HEK293 (cell line): Measurements from ENCODE around the gene PHACTR3.

Experiments used
- CTCF ChIA-PET: fragments of 350-600 bp; formaldehyde crosslinking; extraction: SDS; loops from one replicate; lab custom pipeline; 2021; ENCODE audit warnings: antibody characterized with exemption; lab: Yijun Ruan, JAX
- POLR2A ChIA-PET: fragments of 300-600 bp; formaldehyde crosslinking; extraction: SDS; loops from one replicate; lab custom pipeline; 2020; ENCODE audit warnings: antibody characterized with exemption, inconsistent platforms; lab: Yijun Ruan, JAX
- H3K27ac ChIP-seq: fragments of 200-500 bp; sonication (Bioruptor generic); 2 replicates; pipeline ENCODE4 v1.5.1; 2014; ENCODE audit warnings: low read depth, low read length, control low read depth, inconsistent platforms; ENCODE audit errors: extremely low read depth
- H3K36me3 ChIP-seq, 2 experiments: fragments of 200-500 bp in 1 of 2; sonication (Bioruptor generic) in 1 of 2; 1 replicate in 1 of 2; 2 replicates in 1 of 2; pipeline ENCODE4 v1.5.1; 2014 to 2017; ENCODE audit warnings: inconsistent platforms in 2 of 2, low read length in 2 of 2; ENCODE audit not compliant: control insufficient read depth in 2 of 2, insufficient read depth in 1 of 2
- H3K4me1 ChIP-seq: fragments of 200-500 bp; sonication (Bioruptor generic); 2 replicates; pipeline ENCODE4 v1.5.1; 2014; ENCODE audit warnings: mild to moderate bottlenecking, low read length, inconsistent platforms; ENCODE audit not compliant: control insufficient read depth, insufficient read depth
- H3K4me3 ChIP-seq: 2 replicates; pipeline ENCODE4 v1.5.1; 2011; ENCODE audit warnings: low read depth, mild to moderate bottlenecking, control low read depth, low read length, moderate library complexity
- H3K9me3 ChIP-seq: fragments of 200-500 bp; sonication (Bioruptor generic); 2 replicates; pipeline ENCODE4 v1.5.1; 2014; ENCODE audit warnings: low read depth, low read length, inconsistent platforms; ENCODE audit not compliant: control insufficient read depth, insufficient read depth
- AEBP2 ChIP-seq: fragments of 450-650 bp; formaldehyde crosslinking; IDR thresholded peaks from 2 replicates; pipeline ENCODE4 v1.5.1; 2016; ENCODE audit warnings: missing biosample characterization, missing genetic modification characterization, borderline replicate concordance
- GLIS1 ChIP-seq: fragments of 450-650 bp; formaldehyde crosslinking; IDR thresholded peaks from 2 replicates; pipeline ENCODE4 v1.5.1; 2016; ENCODE audit warnings: missing biosample characterization, missing genetic modification characterization
- HOXC10 ChIP-seq: sonication (generic); formaldehyde crosslinking; IDR thresholded peaks from 2 replicates; pipeline ENCODE4 v1.8.1; 2023; ENCODE audit warnings: mild to moderate bottlenecking, missing genetic modification reagents
- KLF17 ChIP-seq: fragments of 450-650 bp; formaldehyde crosslinking; IDR thresholded peaks from 2 replicates; pipeline ENCODE4 v1.5.1; 2016; ENCODE audit warnings: missing biosample characterization, missing genetic modification characterization
- KLF9 ChIP-seq: fragments of 450-650 bp; formaldehyde crosslinking; IDR thresholded peaks from 2 replicates; pipeline ENCODE4 v1.5.1; 2016; ENCODE audit warnings: missing biosample characterization, missing genetic modification characterization, low read depth
- MEIS1 ChIP-seq: sonication (generic); formaldehyde crosslinking; IDR thresholded peaks from 2 replicates; pipeline ENCODE4 v1.8.1; 2022; ENCODE audit warnings: missing genetic modification reagents, mild to moderate bottlenecking, borderline replicate concordance
- PRDM4 ChIP-seq: fragments of 450-650 bp; formaldehyde crosslinking; IDR thresholded peaks from 2 replicates; pipeline ENCODE4 v1.5.1; 2017; ENCODE audit warnings: missing biosample characterization, missing genetic modification characterization
- ZNF148 ChIP-seq: fragments of 450-650 bp; formaldehyde crosslinking; IDR thresholded peaks from 2 replicates; pipeline ENCODE4 v1.5.0; 2017; ENCODE audit warnings: missing biosample characterization, missing genetic modification characterization, borderline replicate concordance
- ZNF174 ChIP-seq: fragments of 450-650 bp; formaldehyde crosslinking; IDR thresholded peaks from 2 replicates; pipeline ENCODE4 v1.5.0; 2017; ENCODE audit warnings: missing biosample characterization, mild to moderate bottlenecking, missing genetic modification characterization
- ZNF19 ChIP-seq: fragments of 450-650 bp; formaldehyde crosslinking; IDR thresholded peaks from 2 replicates; pipeline ENCODE4; 2016; ENCODE audit warnings: missing biosample characterization, missing genetic modification characterization, low read depth
- ZNF214 ChIP-seq: fragments of 450-650 bp; formaldehyde crosslinking; IDR thresholded peaks from 2 replicates; pipeline ENCODE4 v1.5.1; 2017; ENCODE audit warnings: missing biosample characterization, mild to moderate bottlenecking, missing genetic modification characterization, borderline replicate concordance
- ZNF302 ChIP-seq: fragments of 450-650 bp; formaldehyde crosslinking; IDR thresholded peaks from 2 replicates; pipeline ENCODE4 v1.5.1; 2016; ENCODE audit warnings: missing biosample characterization, missing genetic modification characterization, low read depth
- ZNF404 ChIP-seq: fragments of 450-650 bp; formaldehyde crosslinking; IDR thresholded peaks from 2 replicates; pipeline ENCODE4 v1.5.1; 2017; ENCODE audit warnings: missing biosample characterization, missing genetic modification characterization
- ZNF449 ChIP-seq: fragments of 450-650 bp; formaldehyde crosslinking; IDR thresholded peaks from 2 replicates; pipeline ENCODE4 v1.5.1; 2017; ENCODE audit warnings: missing biosample characterization, mild to moderate bottlenecking, missing genetic modification characterization, moderate library complexity
- ZNF571 ChIP-seq: fragments of 450-650 bp; formaldehyde crosslinking; IDR thresholded peaks from 2 replicates; pipeline ENCODE4 v1.5.0; 2017; ENCODE audit warnings: missing biosample characterization, missing genetic modification characterization
- ZSCAN16 ChIP-seq: fragments of 450-650 bp; formaldehyde crosslinking; IDR thresholded peaks from 2 replicates; pipeline ENCODE4 v1.5.1; 2016; ENCODE audit warnings: missing biosample characterization, missing genetic modification characterization
- TF ChIP-seq, protein P1 (sequence below): fragments of 450-650 bp; formaldehyde crosslinking; IDR thresholded peaks from 2 replicates; pipeline ENCODE4 v1.5.1; 2016; ENCODE audit warnings: missing biosample characterization, missing genetic modification characterization, low read depth

Gene PHACTR3

DNA sequence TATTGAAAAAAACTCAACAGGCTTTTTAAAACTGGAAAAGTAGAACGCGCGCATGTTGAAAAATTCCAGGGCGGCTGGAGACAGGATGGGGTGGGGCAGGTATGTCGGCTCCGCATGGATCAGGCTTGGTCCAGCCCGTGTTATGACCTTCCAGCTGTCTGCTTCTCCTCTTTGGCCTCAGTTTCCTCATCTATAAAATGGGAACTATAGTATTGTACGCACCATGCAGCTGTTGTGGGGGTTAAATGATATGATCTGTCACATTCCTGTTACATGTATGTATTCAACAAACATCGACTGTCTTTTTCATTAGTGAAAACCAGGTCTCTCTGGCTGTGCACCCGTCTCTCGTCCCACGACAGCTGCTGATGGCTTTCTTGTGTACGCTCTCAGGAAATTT lies 18.8 kb downstream of the PHACTR3 start:
- Histone ChIP-seq H3K36me3 (no peaks in the 10 kb centered on the region), H3K4me1 (no peaks in the 10 kb centered on the region), H3K9me3 (no peaks in the 10 kb centered on the region), H3K27ac (no peak overlapping the region), H3K4me3 (no peak overlapping the region)
- TF ChIP-seq ZNF302, result no peak
- TF ChIP-seq KLF9 (tag by site-specific recombination), result no peak
- TF ChIP-seq ZSCAN16 (tag by site-specific recombination), result no peak
- TF ChIP-seq GLIS1 (tag by site-specific recombination), result no peak
- TF ChIP-seq HOXC10 (CRISPR knock-in tag), result no peak
- TF ChIP-seq, protein P1, sequence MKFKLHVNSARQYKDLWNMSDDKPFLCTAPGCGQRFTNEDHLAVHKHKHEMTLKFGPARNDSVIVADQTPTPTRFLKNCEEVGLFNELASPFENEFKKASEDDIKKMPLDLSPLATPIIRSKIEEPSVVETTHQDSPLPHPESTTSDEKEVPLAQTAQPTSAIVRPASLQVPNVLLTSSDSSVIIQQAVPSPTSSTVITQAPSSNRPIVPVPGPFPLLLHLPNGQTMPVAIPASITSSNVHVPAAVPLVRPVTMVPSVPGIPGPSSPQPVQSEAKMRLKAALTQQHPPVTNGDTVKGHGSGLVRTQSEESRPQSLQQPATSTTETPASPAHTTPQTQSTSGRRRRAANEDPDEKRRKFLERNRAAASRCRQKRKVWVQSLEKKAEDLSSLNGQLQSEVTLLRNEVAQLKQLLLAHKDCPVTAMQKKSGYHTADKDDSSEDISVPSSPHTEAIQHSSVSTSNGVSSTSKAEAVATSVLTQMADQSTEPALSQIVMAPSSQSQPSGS (tag by site-specific recombination), result no peak
- TF ChIP-seq ZNF174 (tag by site-specific recombination), result no peak
- TF ChIP-seq ZNF449 (tag by site-specific recombination), result no peak
- no peak for TF ChIP-seq ZNF571
- TF ChIP-seq ZNF148 (tag by site-specific recombination), result no peak
- TF ChIP-seq ZNF19 (tag by site-specific recombination), result no peak
- TF ChIP-seq PRDM4, result no peak
- TF ChIP-seq MEIS1 (CRISPR knock-in tag), result no peak
- TF ChIP-seq ZNF404, result no peak
- no peak for TF ChIP-seq KLF17 (tag by site-specific recombination)
- no peak for TF ChIP-seq ZNF214 (tag by site-specific recombination)
- TF ChIP-seq AEBP2 (tag by site-specific recombination), result no peak
- CTCF ChIA-PET, result no interaction called here
- POLR2A ChIA-PET, result no interaction called here
